ENCODE results near the gene KLB.

DNA sequence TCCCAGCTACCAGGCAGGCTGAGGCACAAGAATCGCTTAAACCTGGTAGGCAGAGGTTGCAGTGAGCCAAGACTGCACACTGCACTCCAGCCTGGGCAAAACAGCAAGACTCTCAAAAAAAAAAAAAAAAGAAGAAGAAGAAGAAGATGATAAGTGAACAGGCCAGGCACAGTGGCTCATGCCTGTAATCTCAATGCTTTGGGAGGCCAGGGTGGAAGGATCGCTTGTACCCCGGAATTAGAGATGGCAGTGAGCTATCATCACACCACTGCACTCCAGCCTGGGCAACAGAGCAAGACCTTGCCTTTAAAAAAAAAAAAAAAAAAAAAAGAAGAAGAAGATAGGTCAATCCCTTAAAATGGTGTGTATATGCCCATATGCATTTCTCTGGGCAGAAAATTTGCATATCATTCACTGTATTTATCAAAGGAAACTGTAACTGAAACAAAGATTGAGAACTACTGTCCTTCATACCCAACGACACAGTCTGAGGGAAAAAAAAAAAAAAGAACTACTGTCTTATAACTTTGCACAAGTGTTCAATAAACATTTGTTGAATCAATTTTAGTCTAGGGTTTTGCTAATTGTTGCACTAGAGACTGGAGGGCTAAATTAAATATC lies 42.8 kb upstream of the KLB start:
- TF ChIP-seq, protein P1, sequence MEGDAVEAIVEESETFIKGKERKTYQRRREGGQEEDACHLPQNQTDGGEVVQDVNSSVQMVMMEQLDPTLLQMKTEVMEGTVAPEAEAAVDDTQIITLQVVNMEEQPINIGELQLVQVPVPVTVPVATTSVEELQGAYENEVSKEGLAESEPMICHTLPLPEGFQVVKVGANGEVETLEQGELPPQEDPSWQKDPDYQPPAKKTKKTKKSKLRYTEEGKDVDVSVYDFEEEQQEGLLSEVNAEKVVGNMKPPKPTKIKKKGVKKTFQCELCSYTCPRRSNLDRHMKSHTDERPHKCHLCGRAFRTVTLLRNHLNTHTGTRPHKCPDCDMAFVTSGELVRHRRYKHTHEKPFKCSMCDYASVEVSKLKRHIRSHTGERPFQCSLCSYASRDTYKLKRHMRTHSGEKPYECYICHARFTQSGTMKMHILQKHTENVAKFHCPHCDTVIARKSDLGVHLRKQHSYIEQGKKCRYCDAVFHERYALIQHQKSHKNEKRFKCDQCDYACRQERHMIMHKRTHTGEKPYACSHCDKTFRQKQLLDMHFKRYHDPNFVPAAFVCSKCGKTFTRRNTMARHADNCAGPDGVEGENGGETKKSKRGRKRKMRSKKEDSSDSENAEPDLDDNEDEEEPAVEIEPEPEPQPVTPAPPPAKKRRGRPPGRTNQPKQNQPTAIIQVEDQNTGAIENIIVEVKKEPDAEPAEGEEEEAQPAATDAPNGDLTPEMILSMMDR (conservative IDR thresholded peaks at IDR 0.05; ENCODE audit: low read length) = no peak
- no peak for TF ChIP-seq EZH2phosphoT487 (IDR thresholded peaks at IDR 0.05; ENCODE audit: borderline replicate concordance)

Data from Loucy (cell line).